ENCODE measurements around the gene CEP290. TPM values are rescaled to one million over a fixed set of nuclear protein-coding genes. Genes with fewer than 3 reads are reported as not detected.
"Not testable (repeated sequence)": the region's sequence is repeated elsewhere in the genome, so short reads cannot be mapped to it uniquely, and the experiment has no call there.

The CEP290 gene
- total RNA-seq, 1 experiment from 2014 or later = 23.2 TPM

DNA sequence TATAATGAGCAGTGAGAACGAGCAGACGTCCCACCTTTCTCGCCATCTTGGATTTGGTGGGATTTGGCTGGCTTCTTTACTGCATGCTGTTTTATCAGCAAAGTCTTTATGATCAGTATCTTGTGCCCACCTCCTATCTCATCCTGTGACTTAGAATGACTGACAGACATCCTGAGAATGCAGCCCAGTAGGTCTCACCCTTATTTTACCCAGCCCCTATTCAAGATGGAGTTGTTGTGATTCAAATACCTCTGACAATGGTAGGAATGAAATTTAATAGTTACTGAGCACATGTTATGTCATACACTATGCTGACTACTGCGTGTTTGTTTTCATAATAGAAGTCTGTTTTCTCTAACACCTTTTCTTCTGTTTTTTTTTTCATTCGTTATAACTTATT, 2.1 kb upstream of the CEP290 start:
- DNase-seq (ENCODE audit: extremely low read depth, low read depth) = no peak

GRCh38 chr12:88142610-88142991, 713 bp upstream of the CEP290 start:
- no peak for DNase-seq (ENCODE audit: extremely low read depth, low read depth)

- no peak for DNase-seq (ENCODE audit: extremely low read depth, low read depth)
Measured at GRCh38 chr12:88141425-88141773, 489 bp downstream of the CEP290 start.

GRCh38 chr12:88139711-88140110, 2.2 kb downstream of the CEP290 start:
- not testable (repeated sequence) for DNase-seq (ENCODE audit: extremely low read depth, low read depth)

DNA sequence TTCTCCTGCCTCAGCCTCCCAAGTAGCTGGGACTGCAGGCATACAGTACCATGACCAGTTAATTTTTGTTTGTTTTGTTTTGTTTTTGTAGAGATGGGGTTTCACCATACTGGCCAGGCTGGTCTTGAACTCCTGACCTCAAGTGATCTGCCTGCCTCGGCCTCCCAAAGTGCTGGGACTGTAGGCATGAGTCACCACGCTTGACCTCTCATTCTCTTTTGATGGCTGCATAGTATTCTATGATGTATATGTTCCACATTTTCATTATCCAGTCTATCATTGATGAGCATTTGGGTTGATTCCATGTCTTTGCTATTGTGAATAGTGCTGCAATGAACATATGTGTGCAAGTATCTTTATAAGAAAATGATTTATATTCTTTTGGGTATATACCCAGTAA, 8.7 kb downstream of the CEP290 start:
- not testable (repeated sequence) for DNase-seq (ENCODE audit: extremely low read depth, low read depth)

GRCh38 chr12:88132392-88132791, 9.5 kb downstream of the CEP290 start:
- peak; percentile 17 for DNase-seq (ENCODE audit: extremely low read depth, low read depth)

DNA sequence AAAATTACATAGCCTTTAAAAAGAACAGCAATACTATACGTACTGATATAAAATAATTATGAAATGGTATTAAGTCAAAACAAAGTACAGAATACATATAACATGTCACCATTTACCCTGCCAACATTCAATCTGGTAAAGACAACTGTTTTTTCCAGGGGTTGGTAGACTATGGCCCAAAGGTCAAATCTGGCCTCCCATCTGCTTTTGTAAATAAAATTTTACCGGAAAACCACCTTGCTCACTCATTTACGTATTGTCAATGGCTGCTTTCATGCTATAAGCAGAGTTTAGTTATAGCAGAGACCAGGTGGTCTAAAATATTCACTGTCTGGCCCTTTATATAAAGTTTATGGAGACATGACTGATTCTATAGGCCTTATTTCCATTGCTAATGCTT, 14.0 kb downstream of the CEP290 start:
- no peak for DNase-seq (ENCODE audit: extremely low read depth, low read depth)

- DNase-seq (ENCODE audit: extremely low read depth, low read depth) = no peak
Measured at GRCh38 chr12:88127099-88127498, 14.8 kb downstream of the CEP290 start.

DNA sequence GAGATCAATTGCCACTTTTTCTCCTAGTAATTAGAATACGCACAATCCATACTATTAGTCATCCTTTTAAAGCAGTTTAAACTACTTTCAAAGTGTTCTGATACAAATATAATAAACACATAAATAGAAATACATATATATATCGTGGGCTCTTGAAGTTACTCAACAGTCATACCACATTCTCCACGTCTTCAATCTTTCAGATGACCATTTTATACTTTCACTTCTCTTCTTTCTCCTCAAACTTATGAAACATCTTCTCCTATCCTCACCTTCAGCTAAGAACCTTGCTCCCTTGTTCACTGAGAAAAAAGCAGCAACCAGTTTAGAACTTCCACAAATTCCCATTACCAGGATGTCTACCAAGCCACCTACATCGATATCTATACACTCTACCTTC, 19.2 kb downstream of the CEP290 start:
- no peak for DNase-seq (ENCODE audit: extremely low read depth, low read depth)

DNA sequence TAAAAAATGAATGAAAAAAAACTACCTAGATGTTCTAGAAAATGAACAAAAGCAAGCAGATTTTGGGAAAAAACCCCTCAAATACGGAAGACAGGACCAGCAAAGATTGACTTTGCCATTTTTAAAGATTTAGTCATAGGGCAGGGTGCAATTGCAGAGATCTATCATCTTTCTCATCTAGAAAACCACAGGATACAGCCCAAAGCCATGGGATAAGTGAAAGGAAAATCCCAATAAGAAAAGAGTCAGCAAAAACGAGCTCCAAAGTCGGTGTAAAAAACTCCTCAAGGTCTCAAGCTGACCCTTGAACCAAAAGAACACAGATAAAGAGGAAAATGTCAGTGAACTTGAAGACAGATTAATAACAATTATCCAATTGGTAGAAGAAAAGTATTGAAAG, 28.0 kb downstream of the CEP290 start:
- no peak for DNase-seq (ENCODE audit: extremely low read depth, low read depth)

GRCh38 chr12:88111074-88111652, 30.7 kb downstream of the CEP290 start:
- DNase-seq (ENCODE audit: extremely low read depth, low read depth) = peak; percentile 45

DNA sequence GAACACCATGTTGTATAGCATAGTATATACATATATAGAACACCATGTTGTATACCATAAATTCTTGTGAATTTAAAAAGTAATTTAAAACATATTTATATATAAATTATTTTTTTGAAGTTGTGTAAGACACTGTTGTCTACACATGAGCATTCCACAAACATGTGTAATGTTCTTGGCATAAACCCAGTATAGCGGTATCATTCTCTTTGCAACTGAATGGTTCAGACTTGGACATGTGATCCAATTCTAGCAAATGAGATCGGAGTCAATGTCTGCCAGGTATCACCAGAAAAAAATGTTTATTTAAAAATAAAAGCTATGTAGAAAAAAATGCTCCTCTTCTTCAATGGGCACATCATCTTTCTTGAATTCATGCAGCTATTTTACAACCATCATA, 33.9 kb downstream of the CEP290 start:
- no peak for DNase-seq (ENCODE audit: extremely low read depth, low read depth)

GRCh38 chr12:88093573-88093972, 48.3 kb downstream of the CEP290 start:
- no peak for DNase-seq (ENCODE audit: extremely low read depth, low read depth)

GRCh38 chr12:88092771-88093170, 49.1 kb downstream of the CEP290 start:
- no peak for DNase-seq (ENCODE audit: extremely low read depth, low read depth)

- no peak for DNase-seq (ENCODE audit: extremely low read depth, low read depth)
Measured at GRCh38 chr12:88084210-88084609, 57.7 kb downstream of the CEP290 start.

DNA sequence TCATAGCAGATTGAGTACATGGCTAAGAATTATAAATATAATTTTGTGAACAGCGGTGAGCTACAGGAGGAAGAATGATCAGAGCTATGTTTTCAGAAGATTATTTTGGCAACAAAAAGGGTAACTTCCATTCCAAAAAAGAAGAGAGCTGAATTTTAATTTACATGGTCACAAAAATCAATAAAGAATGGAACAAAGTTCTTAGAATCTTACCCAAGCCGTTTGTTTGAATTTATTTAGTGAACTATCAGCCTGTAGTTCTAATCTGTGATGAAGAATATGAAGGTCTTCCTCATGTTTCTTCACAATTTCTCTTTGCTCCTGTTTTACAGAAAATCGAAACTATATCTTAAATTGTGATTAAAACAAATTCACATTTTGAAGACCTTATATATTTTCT, 58.3 kb downstream of the CEP290 start:
- no peak for DNase-seq (ENCODE audit: extremely low read depth, low read depth)

GRCh38 chr12:88081247-88081646, 60.6 kb downstream of the CEP290 start:
- no peak for DNase-seq (ENCODE audit: extremely low read depth, low read depth)

DNA sequence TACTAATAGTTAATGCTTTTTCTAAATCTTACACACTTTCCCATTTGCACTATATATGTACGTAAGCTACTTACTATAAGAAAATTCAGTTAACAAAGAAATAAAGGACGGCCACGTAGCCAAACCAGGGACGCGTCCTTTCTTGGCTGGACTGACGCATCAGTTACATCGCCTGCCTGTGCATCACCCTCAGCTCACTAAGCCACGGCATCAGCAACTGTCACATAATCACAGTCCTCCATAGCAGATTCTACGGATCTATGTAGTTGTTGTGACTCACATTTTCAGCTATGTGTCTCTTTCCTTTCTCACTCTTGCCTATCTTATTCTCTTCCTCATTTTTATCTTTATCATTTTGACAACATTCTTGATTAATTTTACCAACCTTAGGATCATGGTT, 74.6 kb downstream of the CEP290 start:
- no peak for DNase-seq (ENCODE audit: extremely low read depth, low read depth)

- DNase-seq (ENCODE audit: extremely low read depth, low read depth) = no peak
Measured at GRCh38 chr12:88063375-88063774, 78.5 kb downstream of the CEP290 start.

DNA sequence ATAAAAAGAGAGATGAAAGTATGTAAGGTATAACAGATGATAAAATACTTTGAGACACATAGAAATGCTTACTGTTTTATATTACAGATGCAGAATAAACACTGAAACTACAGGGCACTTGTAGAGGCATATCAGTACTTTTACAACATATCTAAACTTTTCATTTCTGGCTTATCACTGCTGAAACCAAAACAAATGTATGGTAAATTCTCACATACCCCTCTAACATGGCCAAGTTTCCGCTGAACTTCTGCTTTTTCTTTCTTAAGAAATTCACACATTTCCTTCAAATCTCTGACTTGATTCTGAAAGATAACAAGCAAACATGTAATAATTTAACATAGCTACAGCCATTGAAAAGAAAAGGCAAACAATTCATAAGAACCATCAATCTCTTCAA, 79.4 kb downstream of the CEP290 start:
- no peak for DNase-seq (ENCODE audit: extremely low read depth, low read depth)

- DNase-seq (ENCODE audit: extremely low read depth, low read depth) = no peak
Measured at GRCh38 chr12:88058719-88059077, 83.2 kb downstream of the CEP290 start.

DNA sequence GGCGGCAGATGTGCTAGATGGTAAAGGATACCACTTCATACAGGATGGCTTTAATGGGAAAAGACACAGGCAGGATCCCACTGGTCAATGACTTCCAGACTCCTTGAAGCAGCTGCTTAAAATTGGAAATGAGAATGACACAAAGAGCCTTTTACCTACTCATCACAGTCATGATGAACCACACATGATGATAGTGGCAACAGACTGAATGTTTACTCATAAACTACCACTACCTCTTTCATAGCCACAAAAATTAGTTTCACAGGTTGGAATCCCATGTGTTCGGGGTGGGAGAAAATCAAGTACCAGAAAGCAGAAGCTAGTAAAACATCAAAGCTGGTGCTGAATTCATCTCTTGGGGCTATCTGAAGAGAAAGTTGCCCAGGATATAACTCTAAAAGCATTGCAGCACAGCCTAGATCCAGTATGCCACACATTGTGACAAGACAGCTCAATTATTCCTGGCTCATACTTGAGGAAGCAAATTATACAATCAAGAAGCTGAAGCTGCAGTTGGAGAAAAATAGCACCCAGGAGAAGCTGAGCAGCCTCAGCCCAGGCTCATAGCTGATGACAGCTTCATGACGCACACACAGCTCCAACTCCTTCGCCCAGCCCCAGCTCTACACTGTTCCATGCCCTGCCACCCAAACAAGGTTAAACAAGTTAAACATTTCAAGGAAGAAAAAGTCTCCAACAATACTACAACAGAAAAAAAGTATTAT, 83.7 kb downstream of the CEP290 start:
- DNase-seq (ENCODE audit: extremely low read depth, low read depth) = no peak

- DNase-seq (ENCODE audit: extremely low read depth, low read depth) = no peak
Measured at GRCh38 chr12:88056571-88056970, 85.3 kb downstream of the CEP290 start.
